GM21381 (cell line): ENCODE measurements around the gene SLC26A9.

Experiments
- ATAC-seq: cut with Tn5 transposase; IDR thresholded peaks from one replicate; pipeline ENCODE4 v1.9.1; 2021; ENCODE audit warnings: mild to moderate bottlenecking, moderate library complexity; ENCODE audit not compliant: unreplicated experiment

SLC26A9 gene

DNA sequence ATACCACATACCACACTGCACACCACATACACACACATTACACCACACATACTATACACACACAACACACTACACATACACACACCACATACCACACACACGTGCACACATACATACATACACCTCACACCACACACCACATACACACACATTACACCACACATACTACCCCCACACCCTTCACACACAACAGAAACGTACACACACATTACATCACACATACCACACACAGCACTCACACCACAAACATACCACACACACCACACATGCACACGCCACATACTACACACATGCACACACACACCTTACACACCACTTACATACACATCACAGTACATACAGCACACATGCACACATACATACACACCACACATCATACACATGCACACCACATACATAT, 31.5 kb upstream of the SLC26A9 start:
- ATAC-seq, result no peak

DNA sequence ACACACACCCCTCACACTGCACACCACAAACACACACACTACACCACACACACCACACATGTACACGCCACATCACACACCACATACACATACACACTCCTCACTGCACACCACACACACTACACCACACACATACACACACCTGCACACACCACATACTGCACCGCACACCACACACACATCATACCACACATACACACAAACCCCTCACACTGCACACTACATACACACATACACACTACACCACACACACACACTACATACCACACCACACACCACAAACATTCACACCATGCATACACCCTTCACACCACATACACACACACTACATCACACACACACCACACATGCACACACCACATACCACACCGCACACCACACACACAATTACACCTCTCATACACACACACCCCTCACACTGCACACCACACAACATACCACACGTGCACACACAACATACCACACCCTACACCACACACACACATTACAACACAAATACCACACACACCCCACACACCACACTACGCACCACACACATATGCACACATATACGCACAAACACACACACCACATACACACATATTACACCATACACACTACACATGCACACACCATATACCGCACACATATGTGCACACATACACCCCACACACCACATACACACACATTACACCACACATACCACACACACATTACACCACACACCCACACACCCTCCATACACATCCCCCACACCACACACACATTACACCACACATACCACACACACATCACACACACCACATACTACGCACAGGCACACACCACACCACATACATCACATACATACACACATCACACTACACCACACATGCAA, 30.3 kb upstream of the SLC26A9 start:
- no peak for ATAC-seq

DNA sequence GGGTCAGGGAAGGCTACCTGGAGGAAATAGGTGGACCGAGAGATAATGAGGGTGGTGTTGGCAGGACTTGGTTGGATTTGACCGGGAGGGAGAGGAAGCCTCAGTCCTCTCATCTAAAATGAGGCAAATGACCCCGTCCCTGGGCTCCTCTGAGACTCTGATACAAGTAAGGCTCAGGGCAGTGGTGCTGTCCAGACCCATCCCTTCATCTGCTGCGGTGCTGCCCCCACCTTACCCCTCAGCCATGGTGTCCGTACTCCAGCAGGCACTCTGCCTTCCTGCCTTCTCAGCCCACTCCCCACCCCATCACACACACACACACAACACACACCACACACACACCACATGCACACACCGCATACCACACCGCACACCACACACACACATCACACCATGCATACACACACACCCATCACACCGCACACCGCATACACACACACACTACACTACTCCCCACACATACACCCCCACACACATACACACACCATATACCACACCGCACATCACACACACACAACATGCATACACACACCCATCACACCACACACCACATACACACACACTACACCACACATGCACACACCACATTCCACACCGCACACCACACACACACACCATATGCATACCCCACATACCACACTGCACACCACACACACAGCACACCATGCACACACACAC, 29.4 kb upstream of the SLC26A9 start:
- no peak for ATAC-seq

DNA sequence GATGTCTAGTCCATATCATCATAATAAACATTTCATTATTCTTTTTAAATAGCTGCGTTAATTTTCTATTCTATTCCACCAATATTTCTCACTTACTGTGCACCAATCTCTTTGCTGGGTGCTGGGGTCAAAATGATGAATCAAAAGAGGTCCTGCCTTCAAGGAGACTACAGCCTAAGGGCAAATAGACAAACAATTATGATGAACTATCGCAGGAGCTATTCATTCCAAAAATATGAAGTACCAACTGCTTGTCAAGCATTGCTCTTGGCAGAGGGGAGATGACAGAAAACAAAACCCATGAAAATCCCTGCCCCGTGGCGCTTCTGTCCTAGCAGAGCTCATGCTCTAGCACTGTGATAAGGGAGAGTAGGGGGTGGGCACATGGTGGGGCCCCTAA, 28.8 kb upstream of the SLC26A9 start:
- no peak for ATAC-seq

DNA sequence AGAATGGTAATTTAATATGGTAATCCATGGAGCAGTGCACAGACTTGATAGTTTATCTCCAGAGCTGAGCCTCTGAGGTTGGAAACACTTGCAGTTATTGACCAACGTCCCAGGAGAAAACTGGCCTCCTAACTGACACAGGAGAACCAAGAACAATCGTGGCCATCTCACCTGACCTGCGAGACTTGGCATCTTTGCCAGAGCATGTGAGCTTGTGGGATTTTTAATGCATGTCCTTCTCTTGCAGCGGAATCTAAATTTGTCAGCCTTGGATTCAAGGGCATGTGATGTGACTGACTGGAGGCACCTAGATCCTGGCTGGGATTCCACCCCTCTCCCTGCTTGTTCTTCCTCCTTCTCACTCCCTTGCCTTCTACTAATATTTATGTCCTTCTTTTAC, 27.8 kb upstream of the SLC26A9 start:
- ATAC-seq, result no peak

DNA sequence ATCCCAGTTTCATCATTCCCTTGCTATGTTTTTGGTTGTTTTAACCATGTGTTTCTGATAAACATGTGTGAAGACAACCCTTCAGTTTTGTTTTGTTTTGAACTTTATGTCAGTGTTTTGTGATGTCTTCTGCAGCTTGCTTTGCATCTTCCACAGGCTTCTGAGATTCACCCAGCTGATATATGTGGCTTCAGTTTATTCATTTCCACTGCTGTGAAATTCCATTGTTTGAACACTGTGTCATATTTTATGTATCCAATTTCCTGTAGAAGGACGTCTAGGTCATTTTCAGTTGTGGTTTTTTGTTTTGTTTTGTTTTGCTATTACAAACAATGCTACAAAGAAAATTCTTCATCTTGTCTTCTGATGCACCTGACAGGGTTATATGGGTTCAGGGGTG, 27.2 kb upstream of the SLC26A9 start:
- no peak for ATAC-seq

DNA sequence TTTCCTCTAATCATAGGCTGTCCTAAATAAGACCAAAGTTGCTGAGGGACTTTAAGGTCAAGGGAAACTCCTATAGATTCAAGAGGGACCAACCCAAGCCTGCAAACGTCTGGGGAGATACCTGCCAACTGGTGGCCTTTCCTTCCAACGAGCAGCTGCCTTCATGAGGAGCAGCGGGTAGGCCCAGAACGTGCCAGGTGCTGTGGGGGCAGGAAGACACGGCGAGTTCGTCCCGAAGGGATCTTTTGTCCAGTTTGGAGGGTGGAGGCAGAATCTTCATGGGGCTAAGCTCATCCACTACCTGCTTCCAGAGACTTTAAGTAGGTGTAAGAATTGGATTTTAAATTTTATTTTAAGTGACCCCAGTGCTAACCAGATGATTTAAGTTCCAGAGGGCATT, 26.0 kb upstream of the SLC26A9 start:
- ATAC-seq, result no peak

DNA sequence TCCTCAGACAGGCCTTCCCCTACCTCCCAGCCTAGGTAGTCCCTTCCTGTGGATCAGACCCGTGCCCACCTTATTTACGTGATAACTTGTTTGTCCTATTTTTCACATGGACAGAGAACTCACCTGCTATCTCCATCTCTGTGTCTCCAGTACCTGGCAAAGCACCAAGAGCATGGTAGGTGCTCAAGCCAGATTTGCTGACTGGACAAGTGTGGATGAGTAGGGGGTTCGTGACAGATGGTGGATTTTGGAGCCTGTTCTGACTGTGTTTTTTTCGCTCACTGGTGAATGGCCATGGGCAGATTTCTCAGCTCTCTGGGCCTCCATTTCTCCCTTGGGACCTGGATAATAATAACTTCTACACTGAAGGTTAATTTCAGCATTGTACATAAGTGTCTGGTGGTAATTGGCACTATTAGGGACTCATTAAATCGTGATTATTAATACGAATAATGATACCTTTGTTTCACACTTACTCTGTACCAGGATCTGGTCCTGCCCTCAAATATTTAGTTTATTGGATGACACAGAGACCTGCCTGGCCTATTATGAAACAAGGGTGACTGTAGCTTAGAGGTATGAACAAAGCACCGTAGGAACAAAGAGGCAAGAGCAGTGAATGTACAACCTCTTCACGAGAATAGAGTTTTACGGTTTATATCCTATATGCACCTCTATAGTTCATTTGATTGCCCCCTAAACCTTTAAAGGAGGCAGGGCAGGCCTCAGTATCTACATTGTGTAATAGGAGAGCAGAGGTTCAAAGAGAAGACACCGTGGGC, 24.5 kb upstream of the SLC26A9 start:
- ATAC-seq, result no peak

DNA sequence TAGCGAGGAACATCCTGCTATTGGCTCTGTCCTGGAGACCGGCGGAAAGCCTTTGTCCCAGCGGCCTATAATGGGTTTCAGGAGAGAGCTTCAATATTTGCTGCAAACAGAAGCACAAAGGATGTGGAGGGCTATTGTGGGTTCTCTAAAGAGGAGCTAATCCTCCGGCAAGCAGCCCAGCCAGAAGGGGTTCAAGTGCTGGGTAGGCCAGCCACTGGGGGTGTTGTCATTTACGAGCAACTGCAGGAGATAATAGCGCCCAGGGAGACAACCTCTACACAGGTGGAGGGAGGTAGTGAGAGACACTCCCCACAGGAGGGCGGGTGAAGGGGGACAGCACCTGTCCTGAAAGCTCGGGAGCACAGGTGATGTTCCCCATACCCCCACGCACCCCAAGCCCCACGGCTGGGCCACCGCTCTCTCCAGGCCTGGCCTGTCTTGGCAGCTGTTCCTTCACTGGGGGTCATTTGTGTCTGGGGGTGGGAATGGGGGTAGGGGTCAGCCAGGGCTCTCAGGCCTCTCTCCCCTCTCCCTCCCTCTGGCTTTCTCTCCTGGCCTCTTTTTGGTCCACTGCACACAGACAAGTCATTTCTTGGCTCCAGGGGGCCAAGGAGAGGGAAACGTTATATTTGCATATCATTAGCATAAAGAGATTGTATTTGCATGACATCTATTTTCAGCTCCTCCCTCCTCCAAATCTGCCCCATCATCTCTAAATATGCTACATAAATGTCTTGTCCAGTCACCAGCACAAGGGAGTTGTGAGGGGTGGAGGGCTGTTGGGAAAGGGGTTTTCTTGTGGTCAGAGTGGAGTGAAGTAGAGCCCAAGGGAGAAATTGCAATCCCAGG, 22.0 kb upstream of the SLC26A9 start:
- ATAC-seq, result no peak

DNA sequence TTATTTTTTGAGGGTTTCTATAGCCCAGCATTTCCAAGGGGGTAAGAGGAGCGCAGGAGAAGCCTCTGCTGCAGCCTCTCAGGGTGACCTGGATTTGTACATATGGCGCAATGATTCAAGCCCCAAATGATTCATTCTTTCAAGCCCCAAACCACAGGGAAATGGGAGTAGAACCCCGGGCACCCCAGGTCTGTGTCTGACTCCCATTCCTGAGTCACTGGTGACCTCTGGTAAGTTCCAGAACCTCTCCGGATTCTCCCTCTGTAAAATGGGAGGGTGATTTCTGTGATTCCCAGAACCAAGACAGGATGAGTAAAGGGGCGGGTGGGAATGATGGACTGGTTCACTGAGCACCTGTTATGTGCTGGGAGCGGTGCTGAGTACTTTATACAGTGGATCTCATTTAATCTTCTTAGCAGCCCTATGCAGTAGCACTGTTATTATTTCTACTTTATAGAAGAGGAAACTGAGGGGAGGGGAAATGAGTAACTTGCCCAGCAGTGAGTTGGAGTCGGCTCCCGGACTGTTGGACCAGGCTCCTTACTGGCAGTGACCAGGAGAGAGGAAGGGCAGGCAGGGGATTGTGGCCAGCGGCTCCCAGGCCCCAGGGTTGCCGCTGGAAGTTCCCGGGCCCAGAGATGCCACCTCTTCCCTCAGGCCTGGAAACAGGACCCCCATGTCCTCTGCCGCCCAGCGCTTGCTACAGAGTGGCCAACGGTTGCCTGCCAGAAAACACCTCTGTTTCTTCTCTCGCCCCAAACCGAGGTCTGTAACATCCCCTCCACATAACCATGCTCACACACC, 20.3 kb upstream of the SLC26A9 start:
- ATAC-seq, result no peak

DNA sequence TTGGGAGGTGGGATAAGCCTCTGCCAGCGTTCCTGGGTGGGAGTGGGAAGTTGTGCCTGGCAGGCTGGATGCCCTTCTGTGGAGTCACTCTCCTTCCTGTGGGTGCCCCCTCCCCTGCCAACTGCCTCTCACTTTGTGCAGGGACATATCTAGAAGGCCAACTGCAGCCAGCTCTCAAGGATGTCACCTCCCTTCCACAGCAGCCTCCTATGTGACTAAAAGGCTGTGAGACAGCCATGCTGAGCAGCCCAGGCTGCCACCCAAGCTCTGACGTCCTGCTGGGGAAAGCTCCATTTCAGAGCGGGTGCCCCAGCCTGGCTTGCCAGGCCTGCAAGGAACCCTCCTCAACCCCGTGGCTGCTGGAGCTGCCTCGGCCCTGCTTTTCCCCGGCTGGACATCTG, 19.6 kb upstream of the SLC26A9 start:
- no peak for ATAC-seq

DNA sequence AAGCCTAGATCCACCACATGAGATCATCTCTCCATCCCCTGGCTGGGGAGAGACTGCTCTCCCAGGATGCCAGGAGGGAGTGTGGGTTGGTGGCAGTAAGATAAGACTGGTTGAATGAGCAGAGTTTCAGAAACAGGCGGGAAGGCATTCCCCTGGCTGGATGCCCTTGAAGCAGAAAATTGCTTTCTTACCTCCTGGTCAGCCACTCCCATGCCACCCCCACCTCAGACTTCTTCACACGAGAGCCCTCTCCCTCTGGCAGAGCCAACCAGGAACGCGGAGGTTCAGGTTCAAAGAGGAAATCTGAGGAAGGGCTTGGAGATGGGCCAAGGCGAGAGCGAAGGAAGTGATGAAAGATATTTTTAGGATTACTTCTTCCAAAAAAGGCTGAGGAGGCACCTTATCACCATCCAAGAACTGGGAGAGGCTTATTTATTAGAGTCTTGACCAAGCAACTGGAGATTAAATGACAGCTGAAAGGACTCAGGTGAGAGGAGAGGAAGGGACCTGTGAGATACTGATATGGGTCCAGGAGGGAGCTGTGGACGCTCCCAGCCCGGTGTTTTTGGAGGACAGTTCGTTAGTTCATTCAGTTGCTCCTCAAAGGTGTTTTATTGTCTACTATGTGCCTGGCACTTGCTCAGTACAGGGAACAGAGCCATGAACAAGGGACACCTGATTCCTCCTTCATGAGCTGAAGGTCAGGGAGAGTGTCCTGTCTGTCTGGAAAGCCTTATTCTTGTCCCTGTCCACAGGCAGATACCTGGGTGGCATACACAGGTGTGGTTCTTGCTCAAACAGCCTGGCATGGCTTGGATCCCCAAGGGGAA, 18.9 kb upstream of the SLC26A9 start:
- no peak for ATAC-seq

DNA sequence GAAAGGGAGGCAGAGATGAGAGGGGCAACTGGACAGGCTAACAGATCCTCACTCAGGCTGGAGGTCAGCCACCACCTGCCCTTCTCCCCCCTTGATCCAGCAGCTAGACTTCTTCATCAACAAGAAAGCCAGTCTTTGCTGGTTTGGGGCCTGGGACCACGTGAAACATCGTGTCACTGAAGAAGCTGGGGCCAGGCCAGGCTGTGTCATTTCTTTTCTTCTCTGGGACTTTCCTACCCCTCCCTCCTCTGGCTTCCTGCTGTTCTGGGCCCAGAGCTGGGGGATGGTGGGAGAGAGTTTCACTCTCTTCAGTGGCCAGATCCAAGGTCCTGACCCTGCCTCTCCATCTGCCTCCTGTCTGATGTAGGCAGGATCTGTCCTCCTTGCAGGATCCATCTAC, 18.1 kb upstream of the SLC26A9 start:
- ATAC-seq, result no peak

DNA sequence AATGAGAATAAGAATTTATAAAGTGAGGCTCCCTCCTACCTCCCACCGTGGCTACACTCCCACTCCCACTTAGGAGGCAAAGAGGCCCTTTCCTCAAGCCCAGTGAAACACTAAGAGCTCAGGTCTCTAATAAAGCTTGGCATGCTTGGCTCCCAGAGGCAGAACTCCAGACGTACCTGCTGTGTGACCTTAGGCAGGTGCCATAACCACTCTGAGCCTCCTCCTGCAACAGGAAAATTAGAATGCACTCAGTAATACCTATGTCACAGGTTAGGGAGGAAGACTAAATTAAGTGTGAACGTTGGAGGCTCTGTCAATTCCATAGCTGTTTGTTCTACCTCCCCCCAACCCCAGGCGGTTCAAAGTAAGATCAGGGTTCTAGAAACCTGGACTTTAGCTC, 16.5 kb upstream of the SLC26A9 start:
- ATAC-seq, result no peak

DNA sequence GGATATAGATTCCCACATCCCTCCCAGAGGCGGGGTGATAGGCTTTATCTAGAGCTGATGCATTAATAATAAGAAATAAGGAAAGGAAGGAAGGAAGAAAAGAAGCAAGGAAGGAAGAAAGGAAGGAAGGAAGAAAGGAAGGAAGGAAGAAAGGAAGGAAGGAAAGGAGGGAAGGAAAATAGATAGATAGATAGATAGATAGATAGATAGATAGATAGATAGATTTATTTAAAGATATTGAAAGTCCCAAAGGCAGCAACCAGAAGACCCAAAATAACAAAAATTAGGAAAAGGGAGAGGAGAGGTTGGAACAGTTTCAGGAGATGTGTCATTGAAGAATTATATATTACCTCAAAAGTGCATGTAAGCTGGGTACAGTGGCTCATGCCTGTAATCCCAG, 12.2 kb upstream of the SLC26A9 start:
- ATAC-seq, result no peak

DNA sequence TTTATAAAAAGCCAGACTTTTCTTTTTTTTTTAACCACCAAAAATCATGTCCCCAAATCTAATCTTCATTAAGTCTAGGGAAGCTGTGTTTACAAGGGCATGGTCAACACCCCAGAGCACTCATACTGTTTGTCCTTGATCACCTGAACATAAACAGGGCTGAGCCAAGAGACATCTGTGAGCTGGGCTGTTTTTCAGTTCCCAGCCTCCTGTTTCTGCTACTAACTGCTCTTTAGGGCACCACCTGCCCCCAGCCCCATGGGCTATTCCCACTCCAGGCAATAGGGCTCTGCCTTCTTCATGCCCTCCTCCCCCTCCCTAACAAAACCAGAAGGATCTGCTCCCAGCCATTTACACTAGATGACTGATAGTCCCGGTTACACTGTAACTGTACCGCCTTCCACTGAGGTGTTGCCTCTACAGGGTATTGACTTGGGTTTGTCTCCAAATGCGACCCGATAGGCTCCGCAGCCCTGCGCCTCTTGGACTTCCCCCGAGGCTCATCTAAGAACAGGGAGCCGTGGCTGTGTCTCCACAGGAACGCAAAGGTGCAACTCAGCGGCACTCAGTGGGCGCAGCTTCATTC, 11.7 kb upstream of the SLC26A9 start:
- no peak for ATAC-seq

DNA sequence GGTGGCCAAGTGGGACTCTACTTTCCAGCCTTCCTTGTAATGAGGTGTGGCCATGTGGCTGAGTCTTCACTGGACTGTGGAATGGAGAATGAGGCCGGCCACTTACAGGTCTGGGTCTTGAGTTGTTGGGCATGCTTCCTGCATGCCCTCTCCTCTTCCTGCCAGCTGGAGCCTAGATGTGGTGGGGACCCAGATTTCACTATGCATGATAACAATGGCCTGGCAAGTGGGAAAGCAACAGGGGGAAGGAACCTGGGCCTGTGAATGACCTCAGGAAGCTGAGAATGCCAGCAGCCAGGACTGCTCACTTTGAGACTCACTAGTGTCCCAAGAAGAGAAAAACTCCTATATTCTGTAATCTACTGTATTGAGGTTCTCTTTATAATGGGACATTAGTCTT, 8.5 kb upstream of the SLC26A9 start:
- no peak for ATAC-seq

DNA sequence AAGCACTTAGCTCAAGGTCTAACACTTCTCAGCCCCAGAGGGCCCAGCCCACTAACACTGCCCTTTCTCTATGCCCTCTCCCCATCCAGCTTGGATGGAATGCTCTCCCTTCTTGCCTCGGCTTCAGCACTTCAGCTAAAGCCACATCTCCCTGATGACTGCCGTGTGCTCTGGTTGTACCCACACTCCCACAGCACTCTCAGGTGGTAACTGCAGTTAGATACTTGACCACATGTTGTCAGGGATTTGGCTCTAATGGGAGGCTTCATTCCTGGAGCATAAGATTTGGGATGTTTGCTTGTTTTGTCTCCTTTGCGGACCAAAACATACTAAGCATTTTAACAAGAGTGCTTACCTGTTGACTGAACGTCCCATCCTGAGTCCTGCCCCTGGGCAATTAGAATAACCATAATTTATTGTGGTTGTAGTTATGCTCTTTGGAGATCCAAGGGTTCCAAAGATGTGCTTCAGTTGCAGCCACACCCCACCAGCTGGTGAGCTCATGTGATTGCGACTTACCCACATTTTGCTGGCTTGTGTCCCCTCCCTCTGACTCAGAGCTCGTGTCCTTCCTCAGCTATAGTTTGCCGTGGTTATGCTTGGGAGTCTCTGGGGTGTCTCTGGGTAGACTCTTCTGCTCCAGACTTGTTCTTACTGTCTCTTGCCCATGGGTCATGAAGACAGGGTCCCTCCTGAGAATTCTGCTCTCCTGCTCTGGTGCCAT, 7.7 kb upstream of the SLC26A9 start:
- ATAC-seq, result no peak
